SK-N-SH treated with all-trans-retinoic acid at 6 μM for 48 hours (cell line): ENCODE results near the gene U2AF2.

Experiments
- ATAC-seq: fragments of 200-7000 bp; cut with Tn5 transposase; 3 replicates; pipeline ENCODE4 v1.9.1; 2020; ENCODE audit warnings: mild to moderate bottlenecking, moderate library complexity
- ARNTL ChIP-seq: fragments of 450-650 bp; formaldehyde crosslinking; IDR thresholded peaks from 2 replicates; pipeline ENCODE4 v1.5.0; 2020; ENCODE audit warnings: low read depth, mild to moderate bottlenecking, moderate library complexity, borderline replicate concordance
- BACH2 ChIP-seq: fragments of 250-450 bp; sonication (Bioruptor Pico); IDR thresholded peaks from 2 replicates; pipeline ENCODE4 v1.9.0; 2021; ENCODE audit warnings: mild to moderate bottlenecking, borderline replicate concordance
- CSDC2 ChIP-seq: fragments of 250-450 bp; sonication (Bioruptor Pico); IDR thresholded peaks from 2 replicates; pipeline ENCODE4 v1.5.0; 2020; ENCODE audit warnings: mild to moderate bottlenecking, moderate library complexity
- CSRNP3 ChIP-seq: fragments of 250-450 bp; sonication (Bioruptor Pico); IDR thresholded peaks from 2 replicates; pipeline ENCODE4 v1.5.1; 2021; ENCODE audit warnings: mild to moderate bottlenecking, moderate library complexity
- ESRRG ChIP-seq: fragments of 250-450 bp; sonication (Bioruptor Pico); IDR thresholded peaks from 2 replicates; pipeline ENCODE4 v1.6.1; 2021; ENCODE audit warnings: mild to moderate bottlenecking
- ISL1 ChIP-seq: fragments of 250-450 bp; sonication (Bioruptor Pico); IDR thresholded peaks from 2 replicates; pipeline ENCODE4 v2.1.2; 2022; ENCODE audit warnings: mild to moderate bottlenecking, moderate library complexity
- OSR1 ChIP-seq: fragments of 250-450 bp; sonication (Bioruptor Pico); IDR thresholded peaks from 2 replicates; pipeline ENCODE4 v1.8.0; 2022; ENCODE audit warnings: moderate library complexity, mild to moderate bottlenecking, inconsistent platforms
- PATZ1 ChIP-seq: fragments of 250-450 bp; sonication (Bioruptor Pico); IDR thresholded peaks from 2 replicates; pipeline ENCODE4 v1.8.0; 2020; ENCODE audit warnings: mild to moderate bottlenecking, moderate library complexity, borderline replicate concordance
- RARB ChIP-seq: fragments of 250-450 bp; sonication (Bioruptor Pico); IDR thresholded peaks from 2 replicates; pipeline ENCODE4 v1.8.0; 2021; ENCODE audit warnings: mild to moderate bottlenecking, moderate library complexity
- SNAI2 ChIP-seq: fragments of 250-450 bp; sonication (Bioruptor Pico); IDR thresholded peaks from 2 replicates; pipeline ENCODE4 v1.5.0; 2020; ENCODE audit warnings: mild to moderate bottlenecking, moderate library complexity
- TCF4 ChIP-seq: fragments of 250-450 bp; sonication (Bioruptor Pico); IDR thresholded peaks from 2 replicates; pipeline ENCODE4 v1.8.0; 2021; ENCODE audit warnings: mild to moderate bottlenecking, moderate library complexity, borderline replicate concordance
- TSHZ2 ChIP-seq: fragments of 250-450 bp; sonication (Bioruptor Pico); IDR thresholded peaks from 2 replicates; pipeline ENCODE4 v1.5.0; 2020; ENCODE audit warnings: mild to moderate bottlenecking, moderate library complexity
- ZC3H10 ChIP-seq: fragments of 250-450 bp; sonication (Bioruptor Pico); IDR thresholded peaks from 2 replicates; pipeline ENCODE4 v1.5.1; 2021; ENCODE audit warnings: mild to moderate bottlenecking, moderate library complexity
- ZFP3 ChIP-seq: fragments of 250-450 bp; sonication (Bioruptor Pico); IDR thresholded peaks from 2 replicates; pipeline ENCODE4 v1.5.0; 2020; ENCODE audit warnings: mild to moderate bottlenecking, moderate library complexity
- ZFP30 ChIP-seq: fragments of 450-650 bp; formaldehyde crosslinking; IDR thresholded peaks from 2 replicates; pipeline ENCODE4 v1.5.0; 2022; ENCODE audit warnings: mild to moderate bottlenecking, moderate library complexity
- ZNF565 ChIP-seq: fragments of 450-650 bp; formaldehyde crosslinking; conservative IDR thresholded peaks from 2 replicates; pipeline ENCODE4 v1.5.0; 2020; ENCODE audit warnings: low read depth, mild to moderate bottlenecking, moderate library complexity
- ZNF70 ChIP-seq: fragments of 450-650 bp; formaldehyde crosslinking; IDR thresholded peaks from 2 replicates; pipeline ENCODE4 v1.5.0; 2020; ENCODE audit warnings: mild to moderate bottlenecking, moderate library complexity
- ZNF8 ChIP-seq: fragments of 450-650 bp; formaldehyde crosslinking; IDR thresholded peaks from 2 replicates; pipeline ENCODE4 v1.5.0; 2020; ENCODE audit warnings: mild to moderate bottlenecking, moderate library complexity

The U2AF2 gene

GRCh38 chr19:55674841-55675660 is 20.2 kb downstream of the U2AF2 start, which contains the start of gene EPN1:
EPN1 (plus strand) TSS chr19:55675226; CDS start chr19:55678628, 3,402 bp downstream.
- peak; percentile 79 for ATAC-seq
- TF ChIP-seq CSDC2 (CRISPR knock-in tag) = no peak
- TF ChIP-seq TSHZ2 (CRISPR knock-in tag) = 0 out of 2 replicates have a peak, but pooled peaks have one; percentile 33
- TF ChIP-seq, all 23 proteins: peak for 1

- TF ChIP-seq BACH2 (CRISPR knock-in tag) (no peak), OSR1 (CRISPR knock-in tag) (no peak), ZNF70 (CRISPR knock-in tag) (no peak), ARNTL (CRISPR knock-in tag) (no peak), ZNF8 (CRISPR knock-in tag) (no peak)
- ATAC-seq = no peak
Measured at GRCh38 chr19:55675661-55676354, 21.0 kb downstream of the U2AF2 start.

- ATAC-seq = no peak
- TF ChIP-seq PATZ1 (CRISPR knock-in tag) = no peak
- TF ChIP-seq ZNF8 (CRISPR knock-in tag) = no peak
- no peak for TF ChIP-seq CSRNP3
- TF ChIP-seq BACH2 (CRISPR knock-in tag) = no peak
- no peak for TF ChIP-seq SNAI2 (CRISPR knock-in tag)
- TF ChIP-seq ESRRG (CRISPR knock-in tag) = no peak
- no peak for TF ChIP-seq RARB (CRISPR knock-in tag)
- TF ChIP-seq ZC3H10 (CRISPR knock-in tag) = no peak
- TF ChIP-seq ISL1 = no peak
- TF ChIP-seq ZFP30 (CRISPR knock-in tag) = no peak
- TF ChIP-seq TCF4 (CRISPR knock-in tag) = no peak
- TF ChIP-seq TSHZ2 (CRISPR knock-in tag) = no peak
- no peak for TF ChIP-seq ZNF70 (CRISPR knock-in tag)
- no peak for TF ChIP-seq ZNF565 (CRISPR knock-in tag)
- TF ChIP-seq ZFP3 = no peak
- no peak for TF ChIP-seq ARNTL (CRISPR knock-in tag)
Measured at GRCh38 chr19:55676383-55676782, 21.5 kb downstream of the U2AF2 start.
